Right renal pelvis (tissue), 4 donors: ENCODE data around the gene TEX2. TPM values are rescaled to one million over a fixed set of nuclear protein-coding genes. Genes with fewer than 3 reads are reported as not detected.
"Not testable (repeated sequence)": the region's sequence is repeated elsewhere in the genome, so short reads cannot be mapped to it uniquely, and the experiment has no call there.

ENCODE experiments used
- DNase-seq, 4 donors: peaks; one replicate each; pipeline ENCODE4 v3.0.0-alpha.2; 2013; ENCODE audit warnings: low read depth in 4 of 4, low spot score in 3 of 4, missing footprints in 1 of 4
- polyA plus RNA-seq, 4 donors: library from polyadenylated mRNA; unstranded; fragments of 120-200 nt; gene quantifications; one replicate each; pipeline ENCODE4 v1.2.1, GENCODE V29; 2013; ENCODE audit not compliant: insufficient read length in 4 of 4

The TEX2 gene
- polyA plus RNA-seq, 4 donors = 24.6 to 28.7 (median 27.2) TPM

DNA sequence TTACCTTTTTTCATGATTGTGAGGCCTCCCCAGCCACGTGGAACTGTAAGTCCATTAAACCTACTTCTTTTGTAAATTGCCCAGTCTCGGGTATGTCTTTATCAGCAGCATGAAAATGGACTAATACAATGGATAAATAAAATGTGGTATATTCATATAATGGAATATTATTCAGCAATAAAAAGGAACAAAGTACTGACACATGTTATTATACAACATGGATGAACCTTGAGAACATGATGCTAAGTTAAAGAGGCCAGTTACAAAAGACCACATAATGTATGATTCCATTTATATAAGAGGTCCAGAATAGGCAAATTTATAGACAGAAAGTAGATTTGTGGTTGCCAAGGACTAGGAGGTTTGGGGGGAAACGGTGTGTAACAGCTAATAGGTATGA lies 138.5 kb downstream of the TEX2 start:
- DNase-seq = no peak

DNA sequence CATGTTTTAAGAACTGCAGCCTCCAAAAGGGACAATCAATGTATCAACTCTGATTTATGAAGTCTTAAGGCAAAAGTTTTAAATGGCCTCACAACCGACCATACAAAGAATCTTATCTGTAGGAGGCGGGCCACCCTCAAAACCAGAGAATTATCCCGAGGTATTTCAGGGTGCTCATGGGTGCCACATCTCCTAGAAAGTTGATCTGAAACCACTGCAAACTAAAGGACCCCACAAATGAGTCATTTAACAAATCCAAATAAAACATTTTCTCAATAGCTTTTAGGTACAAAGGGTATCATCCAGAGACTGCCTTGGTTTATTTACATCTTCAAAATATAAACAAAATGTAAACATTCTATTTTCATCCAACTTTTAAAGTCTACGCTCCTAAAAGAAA lies 139.9 kb downstream of the TEX2 start:
- DNase-seq = no peak

DNA sequence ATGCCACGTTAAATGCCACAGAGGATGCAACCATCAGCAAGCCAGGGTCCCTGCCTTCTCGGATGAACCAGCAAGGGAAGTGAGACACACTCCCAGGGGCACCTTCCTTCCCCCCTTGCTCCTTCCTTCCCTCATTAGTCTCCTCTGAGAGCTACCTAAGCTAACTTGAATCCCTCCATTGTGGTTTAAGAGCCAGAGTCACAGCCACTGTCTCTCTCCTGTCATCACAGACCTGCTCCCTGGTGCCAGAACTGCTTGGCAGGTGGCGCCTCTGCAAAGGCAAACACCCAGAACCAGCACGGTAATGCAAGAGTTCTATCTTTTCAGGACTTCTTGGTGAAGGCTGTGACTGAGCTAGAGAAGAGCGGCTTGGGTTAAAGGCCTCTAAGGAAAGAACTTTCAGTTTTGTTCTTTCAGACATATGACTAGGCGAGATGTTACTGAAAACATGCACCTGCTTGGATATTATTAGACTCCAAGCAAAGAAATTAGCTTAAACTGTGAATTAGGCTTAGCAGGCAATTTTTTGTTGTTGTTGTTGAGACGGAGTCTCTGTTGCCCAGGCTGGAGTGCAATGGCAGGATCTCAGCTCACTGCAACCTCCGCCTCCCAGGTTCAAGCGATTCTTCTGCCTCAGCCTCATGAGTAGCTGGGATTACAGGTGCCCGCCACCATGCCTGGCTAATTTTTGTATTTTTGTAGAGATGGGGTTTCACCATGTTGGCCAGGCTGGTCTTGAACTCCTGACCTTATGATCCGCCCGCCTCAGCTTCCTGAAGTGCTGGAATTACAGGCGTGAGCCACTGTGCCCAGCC lies 141.9 kb downstream of the TEX2 start:
- not testable (repeated sequence) for DNase-seq

DNA sequence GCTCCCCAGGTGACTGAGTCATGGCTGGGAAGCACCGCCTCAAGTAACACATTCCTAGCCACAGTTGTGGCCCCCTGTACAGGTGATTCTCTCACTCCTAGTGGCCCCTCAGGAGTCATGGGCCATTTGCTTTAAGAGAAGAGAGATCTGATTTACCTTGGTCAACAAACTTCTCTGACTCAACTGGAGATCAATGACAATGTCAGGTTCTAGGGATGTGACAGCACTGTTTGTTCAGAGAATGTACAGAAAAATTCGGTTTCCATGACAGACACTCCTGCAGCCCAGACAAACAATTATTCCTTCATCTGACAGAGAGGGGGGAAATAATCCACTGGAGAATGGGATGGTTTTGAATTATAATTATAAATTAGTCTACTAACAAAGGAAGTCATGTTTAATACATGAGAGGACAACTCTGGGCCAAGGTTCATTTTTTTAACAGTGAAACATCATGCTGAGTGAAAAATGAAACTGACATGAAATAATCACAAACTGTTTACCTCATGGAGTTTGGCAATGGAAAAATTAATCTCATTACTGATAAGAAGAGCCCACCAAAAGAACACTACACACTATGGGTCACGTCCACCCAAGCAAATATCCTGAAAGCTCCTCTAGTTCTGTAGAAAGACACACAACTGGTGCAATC lies 142.8 kb downstream of the TEX2 start:
- no peak for DNase-seq

DNA sequence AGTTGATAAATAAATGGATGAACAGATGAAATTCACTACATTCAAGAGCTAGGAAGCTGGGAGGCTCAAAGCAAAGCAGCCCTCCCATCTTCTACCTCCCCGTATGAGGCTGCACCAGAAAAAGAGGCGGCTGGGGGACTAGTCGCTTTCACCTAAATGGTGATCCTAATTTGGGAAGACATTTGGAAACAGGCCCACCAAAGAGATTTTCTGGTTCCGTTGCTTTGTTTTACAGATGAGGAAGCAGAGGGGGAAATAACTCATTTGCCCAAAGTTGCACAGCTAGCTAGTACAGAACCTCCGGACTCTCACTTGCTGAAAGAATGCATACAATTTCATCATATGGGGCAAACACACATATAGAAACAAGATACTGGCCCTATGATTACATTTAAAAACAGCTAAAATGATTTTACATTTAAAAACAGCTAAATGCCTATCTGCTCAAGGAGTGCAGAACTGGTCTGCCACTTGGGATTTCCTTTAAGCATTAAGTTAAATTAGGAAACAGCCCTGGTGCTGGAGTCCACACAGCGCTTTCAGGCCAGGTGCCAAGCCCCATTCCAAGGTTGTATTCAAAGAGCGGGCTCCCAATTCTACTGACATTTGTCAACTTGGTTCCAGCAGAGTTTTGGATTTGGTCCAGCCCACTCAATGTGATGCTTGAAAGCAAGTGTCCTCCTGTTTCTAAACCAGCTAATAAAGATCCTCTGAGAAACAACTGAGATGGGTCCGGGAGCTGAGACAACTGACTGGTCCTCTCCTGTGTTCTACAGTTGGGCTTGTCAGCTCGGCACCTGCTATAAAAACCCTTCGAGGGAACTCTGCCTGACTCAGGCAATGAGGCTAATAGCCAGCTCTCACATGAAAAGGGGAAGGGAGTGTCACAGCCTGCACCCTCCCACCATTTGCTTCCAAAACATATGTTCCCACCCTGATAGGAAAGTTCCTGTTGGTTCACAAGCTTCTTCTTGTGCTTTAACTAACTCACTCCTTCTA lies 144.8 kb downstream of the TEX2 start:
- no peak for DNase-seq

DNA sequence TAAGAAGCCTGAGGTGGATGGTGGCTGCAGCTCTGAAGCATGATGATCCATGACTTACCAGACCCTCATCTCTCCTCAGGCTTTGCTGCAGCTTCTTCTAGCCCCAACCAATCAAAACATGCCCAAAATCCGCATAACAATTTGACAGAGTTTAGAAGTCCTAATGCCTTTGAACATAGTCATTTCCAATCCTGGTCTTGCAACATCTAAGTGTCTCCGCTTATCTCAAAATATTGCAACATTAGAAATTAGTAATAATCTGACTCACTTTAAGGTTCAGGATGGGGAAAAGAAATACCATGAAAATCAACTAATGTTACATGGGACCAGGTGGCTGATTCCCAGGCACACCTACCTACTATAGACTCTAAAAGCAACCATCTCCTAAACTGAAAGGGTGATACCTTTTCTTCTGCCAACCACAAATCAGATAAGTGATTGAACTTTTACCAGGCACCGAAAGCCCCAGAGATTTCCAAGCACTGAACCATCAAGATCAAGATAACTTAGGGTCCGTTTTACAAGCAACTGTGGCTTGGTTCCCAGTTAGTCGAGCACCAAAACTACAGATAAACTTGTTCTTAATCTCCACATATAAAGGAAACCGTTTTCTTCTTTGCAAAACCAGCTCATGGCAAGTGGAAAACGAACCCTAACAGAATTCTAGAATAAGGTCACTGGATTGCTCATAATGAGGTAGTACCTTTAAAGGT lies 147.1 kb downstream of the TEX2 start:
- no peak for DNase-seq

DNA sequence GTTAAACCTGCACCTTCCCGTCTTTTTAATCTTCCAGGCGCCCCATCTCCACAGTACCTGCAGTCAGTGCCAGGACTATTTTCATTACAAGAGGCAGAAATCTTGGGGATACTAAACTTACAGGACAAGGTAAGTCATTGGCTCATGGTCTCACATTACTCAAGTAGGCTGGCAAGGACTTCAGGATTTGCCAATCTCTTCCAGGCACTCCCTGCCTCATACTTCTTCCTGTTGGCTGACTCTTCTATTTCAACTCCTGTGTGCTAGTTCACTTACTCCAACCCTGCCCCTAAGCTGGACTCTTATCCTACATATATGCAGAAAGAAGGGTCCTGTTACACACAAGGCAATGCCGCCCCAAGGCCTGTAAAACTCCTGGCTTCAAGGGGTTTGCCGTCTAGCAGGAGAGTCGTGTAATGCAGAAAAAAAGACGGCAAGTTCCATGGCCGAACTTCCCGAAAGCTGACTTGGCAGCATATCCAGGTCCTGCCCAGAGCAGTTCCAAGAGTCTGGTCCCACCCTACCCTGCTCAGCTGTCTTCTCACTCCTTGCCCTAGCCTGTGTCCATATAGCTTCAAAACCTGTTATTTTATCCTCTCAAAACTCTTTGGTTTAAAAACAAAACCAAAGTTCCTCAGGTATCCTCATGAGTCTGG lies 147.9 kb downstream of the TEX2 start:
- DNase-seq = no peak

DNA sequence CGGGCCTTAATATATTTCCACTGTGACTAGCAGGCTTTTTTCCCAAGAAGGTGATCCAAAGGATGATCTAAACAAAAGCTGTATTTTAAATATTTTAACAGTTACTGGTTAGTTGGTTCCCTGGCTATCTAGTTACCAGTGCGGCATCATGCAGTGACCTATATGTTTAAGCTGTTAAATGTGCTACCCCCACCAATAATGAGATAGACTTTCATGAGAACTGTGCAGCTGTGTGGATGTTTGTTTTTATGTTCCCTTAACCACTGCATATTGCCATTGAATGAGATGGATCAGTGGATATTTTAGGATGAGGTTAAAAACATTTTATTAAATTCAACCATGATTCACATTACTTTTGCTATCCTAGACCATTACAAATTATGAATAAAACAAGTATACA lies 150.1 kb downstream of the TEX2 start:
- no peak for DNase-seq

DNA sequence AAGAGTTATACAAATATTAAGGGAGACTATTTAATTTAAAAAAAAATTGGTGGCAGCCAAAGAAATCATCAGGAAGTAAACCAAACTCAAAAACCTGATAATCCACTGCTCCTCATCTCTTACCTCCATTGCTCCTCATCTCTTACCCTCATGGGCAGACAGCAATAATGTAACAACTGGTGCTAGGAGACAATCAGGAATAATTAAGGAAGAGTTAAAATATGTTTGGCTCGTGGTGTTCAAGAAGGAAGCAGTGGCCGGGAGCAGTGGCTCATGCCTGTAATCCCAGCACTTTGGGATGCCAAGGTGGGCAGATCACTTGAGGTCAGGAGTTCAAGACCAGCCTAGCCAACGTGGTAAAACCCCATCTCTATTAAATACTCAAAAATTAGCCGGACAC lies 151.2 kb downstream of the TEX2 start:
- DNase-seq = no peak

DNA sequence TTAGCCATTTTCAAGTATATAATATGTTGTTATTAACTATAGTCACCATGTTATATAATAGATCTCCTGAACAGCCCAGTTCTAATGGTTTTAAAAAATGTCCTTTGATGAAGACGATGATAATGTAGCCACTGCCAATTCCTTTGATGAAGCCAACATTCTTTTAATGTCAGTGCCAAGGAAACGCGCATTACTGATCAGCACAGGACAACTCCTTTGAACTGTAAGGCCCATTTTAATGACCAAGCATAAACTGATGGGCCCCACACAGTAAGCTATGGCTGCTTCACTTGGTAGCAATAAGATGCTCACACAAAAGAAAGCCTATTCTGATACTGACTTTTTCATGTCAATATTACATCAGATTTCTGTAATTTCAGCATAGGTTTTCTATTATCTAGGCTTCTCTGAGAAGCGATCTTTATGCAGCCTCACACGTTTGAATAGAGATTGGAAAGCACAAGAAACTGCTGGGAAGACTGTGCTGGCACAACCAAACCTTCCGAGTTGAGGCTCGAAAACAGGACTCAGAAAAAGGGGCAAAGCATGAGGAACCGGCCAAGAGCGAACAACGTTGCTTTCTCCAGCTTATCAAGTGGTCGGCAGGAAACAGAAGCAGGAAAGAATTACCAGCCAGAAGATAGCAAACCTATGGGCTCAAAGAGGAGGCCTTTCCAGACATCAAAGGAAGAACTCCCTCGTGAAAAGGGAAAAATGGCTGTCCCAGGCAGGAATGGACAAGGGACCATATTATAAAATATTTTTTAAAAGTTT lies 152.5 kb downstream of the TEX2 start:
- no peak for DNase-seq

DNA sequence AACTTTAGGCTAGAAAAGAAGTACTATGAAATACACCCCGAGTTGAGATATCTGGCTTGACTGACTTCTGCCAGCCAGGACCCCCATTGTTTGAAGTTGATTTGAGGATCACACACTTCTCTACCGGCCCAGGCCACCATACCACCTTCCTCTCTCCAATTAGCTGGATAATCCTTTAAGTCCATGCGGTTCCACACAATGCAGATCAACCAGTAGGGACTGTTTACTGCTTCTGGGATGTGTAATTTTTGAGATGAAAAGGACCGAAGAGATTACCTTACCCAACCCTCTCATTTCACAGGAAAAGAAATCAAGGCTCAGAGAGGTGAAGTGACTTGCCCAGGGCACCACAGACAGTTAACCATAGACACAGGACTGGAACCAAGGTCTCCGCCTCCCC lies 153.7 kb downstream of the TEX2 start:
- DNase-seq = no peak

DNA sequence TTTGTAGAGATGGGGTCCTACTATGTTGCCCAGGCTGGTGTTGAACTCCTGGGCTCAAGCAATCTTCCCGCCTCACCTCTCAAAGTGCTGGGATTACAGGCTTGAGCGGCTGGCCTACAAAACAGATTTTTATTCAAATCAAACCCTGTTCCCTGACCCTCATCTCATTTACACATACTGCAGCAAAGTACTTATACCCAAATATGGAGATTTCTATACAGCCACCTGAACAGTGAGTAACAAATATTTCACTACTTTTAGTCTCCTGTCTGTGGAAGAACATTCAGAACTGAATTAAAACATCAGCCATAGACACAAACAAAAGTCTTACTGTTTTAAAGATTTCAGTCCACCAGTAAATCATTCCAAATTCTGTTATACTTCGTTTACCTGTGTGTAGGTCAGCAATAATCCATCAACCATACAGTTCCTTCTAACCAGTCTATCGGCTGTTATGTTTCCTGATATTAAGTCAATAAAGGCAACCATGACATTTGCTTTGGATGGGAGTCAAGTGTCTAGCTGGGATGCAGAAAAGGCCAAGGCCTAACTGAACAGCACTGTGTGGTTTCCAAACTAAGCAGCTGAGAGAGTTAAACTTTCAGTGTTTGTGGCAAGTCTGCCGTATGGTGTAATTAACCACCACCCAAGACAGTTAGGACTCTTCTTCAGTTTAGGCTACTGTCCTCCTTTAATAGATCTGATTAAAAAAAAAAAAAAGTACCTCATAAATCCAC lies 155.4 kb downstream of the TEX2 start:
- DNase-seq = no peak

DNA sequence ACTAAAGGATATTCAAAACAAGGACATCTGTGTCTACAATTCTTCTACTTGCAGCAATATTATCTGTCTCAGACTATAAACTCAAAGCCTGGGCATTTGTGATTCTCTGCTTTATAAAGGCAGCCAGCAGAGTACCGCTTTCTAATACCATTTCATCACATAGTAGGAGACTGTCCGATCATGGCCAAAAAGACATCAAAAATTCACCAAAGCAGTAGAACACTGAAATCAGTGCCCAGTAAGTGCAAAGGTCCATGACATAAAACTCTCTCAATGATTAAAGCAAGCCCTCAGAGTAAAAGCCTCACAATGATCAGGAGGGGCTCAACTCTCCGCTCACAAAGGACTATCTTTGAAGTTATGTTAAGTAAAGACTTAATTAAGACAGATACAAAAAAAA lies 156.1 kb downstream of the TEX2 start:
- no peak for DNase-seq

DNA sequence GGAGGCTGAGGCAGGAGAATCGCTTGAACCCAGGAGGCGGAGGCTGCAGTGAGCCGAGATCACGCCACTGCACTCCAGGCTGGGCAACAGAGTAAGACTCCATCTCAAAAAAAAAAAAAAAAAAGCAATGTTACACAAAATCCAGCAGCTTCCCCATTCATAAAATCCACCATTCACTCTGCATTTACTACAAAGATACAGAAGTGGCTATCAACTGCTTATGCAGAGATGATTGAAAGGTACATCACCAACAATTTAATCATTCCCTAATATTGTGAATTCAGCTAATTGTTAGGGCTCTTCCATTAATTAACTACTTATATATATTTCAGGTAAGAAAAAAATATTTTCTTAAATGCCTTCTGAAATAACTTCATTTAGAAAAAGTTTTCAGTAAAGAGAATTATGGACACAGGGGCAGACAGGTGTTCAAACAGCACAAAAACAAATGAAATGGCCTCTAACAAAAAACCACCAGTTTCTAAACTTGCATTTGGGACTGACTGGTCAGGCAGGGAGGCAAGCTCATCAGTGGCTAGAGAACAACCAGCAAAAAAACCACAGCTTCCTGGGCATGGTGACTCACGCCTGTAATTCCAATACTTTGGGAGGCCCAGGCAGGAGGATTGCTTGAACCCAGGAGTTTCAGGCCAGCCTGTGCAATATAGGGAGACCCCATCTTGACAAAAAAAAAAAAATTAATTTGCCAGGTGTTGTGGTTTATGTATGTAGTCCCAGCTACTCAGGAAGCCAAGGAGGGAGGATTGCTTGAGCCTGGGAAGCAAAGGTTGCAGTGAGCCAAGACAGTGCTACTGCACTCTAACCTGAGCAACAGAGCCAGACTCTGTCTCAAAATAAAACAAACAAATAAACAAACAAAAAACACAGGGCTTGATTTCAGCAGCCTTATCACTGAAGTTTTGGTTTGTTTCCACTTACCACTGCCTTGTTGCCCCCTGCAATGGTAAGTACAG lies 159.4 kb downstream of the TEX2 start:
- no peak for DNase-seq

DNA sequence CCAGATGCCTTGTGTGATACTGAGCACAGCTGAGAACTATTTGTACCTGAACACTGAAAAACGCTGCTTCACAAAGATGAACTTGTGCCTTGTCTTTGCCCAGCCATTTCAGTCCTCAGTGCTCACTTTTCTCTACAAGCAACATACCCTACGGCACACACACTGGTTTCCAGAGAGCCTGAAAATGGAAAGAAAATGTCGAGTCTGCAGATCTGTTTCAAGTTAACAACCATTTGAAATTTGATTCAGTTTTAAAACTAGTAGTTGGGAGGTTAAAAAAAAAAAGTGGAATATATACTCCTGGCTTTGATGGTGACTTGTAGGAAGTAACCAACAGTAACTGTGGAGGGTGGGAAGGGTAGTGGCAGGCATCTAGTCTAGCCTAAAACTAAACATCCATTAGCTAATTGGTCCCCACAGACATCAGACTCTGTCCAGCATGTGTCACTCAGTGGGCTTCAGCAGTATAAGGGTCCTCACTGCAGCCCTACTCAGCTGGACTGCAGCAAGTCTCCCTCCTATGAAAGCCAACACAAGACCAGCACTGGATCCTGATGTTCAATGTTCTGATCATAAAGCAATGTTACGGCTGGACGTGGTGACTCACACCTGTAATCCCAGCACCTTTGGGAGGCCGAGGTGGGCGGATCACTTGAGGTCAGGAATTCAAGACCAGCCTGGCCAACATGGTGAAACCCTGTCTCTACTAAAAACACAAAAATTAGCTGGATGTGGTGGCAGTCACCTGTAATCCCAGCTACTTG lies 160.3 kb downstream of the TEX2 start:
- DNase-seq = no peak

DNA sequence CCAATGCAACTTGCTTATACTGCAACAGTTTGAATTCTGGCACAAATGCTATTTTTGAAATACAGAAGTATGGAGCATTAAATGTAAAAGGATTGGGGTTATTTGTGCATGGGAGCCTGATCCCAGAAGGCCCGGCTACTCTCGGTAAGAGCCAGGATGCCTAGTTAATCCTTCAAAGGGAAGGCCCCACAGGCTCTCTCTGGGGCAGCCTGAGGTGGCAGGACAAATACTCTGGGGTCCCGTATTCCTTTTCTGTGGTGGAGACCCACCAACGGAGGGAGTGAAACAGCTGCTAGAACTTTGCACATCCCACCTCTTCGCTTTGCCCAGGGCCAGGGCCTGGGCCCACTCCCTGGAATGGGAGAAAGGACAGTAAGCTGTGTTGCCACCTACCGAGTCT lies 163.5 kb downstream of the TEX2 start:
- DNase-seq = no peak
